GM23338 (cell line): Measurements from ENCODE around the gene RALGPS1. TPM values are rescaled to one million over a fixed set of nuclear protein-coding genes. Genes with fewer than 3 reads are reported as not detected.

ENCODE experiments used
- ATAC-seq: fragments of 200-7000 bp; cut with Tn5 transposase; 3 replicates; pipeline ENCODE4 v1.9.1; 2020
- DNase-seq: peaks from one replicate; pipeline ENCODE4 v3.0.0-alpha.2; 2015; ENCODE audit warnings: low spot score
- H2AFZ ChIP-seq: fragments of 200-600 bp; sonication (generic); 2 replicates; pipeline ENCODE4 v1.8.0; 2016; ENCODE audit warnings: antibody characterized with exemption, mild to moderate bottlenecking, moderate library complexity
- H3F3A ChIP-seq: fragments of 200-600 bp; sonication (generic); replicated peaks from 2 replicates; pipeline ENCODE4 v1.8.0; 2017; ENCODE audit warnings: antibody characterized with exemption, mixed run types, low read depth
- H3K27ac ChIP-seq: fragments of 200-600 bp; sonication (generic); 2 replicates; pipeline ENCODE4 v1.6.1; 2016; ENCODE audit warnings: low read depth
- H3K27me3 ChIP-seq: fragments of 200-600 bp; sonication (generic); 2 replicates; pipeline ENCODE4 v1.8.0; 2016; ENCODE audit warnings: mild to moderate bottlenecking, mixed run types, moderate library complexity; ENCODE audit not compliant: insufficient read depth
- H3K36me3 ChIP-seq: fragments of 200-600 bp; sonication (generic); 2 replicates; pipeline ENCODE4 v1.8.0; 2016; ENCODE audit warnings: mild to moderate bottlenecking; ENCODE audit not compliant: insufficient read depth
- H3K4me1 ChIP-seq: fragments of 200-600 bp; sonication (generic); 2 replicates; pipeline ENCODE4 v1.8.0; 2016; ENCODE audit warnings: mild to moderate bottlenecking, moderate library complexity; ENCODE audit not compliant: insufficient read depth
- H3K4me2 ChIP-seq: fragments of 200-600 bp; sonication (generic); 2 replicates; pipeline ENCODE4 v1.7.1; 2017; ENCODE audit warnings: mixed run types
- H3K4me3 ChIP-seq: fragments of 200-600 bp; sonication (generic); 2 replicates; pipeline ENCODE4 v1.6.1; 2016; ENCODE audit warnings: mixed run types
- H3K79me2 ChIP-seq: fragments of 200-600 bp; sonication (generic); replicated peaks from 2 replicates; pipeline ENCODE4 v1.8.0; 2017; ENCODE audit warnings: mild to moderate bottlenecking; ENCODE audit not compliant: insufficient read depth
- H3K9me2 ChIP-seq: fragments of 200-600 bp; sonication (generic); 2 replicates; pipeline ENCODE4 v1.8.0; 2017; ENCODE audit not compliant: insufficient read depth
- H4K20me1 ChIP-seq: fragments of 200-600 bp; sonication (generic); replicated peaks from 2 replicates; pipeline ENCODE4 v1.8.0; 2017; ENCODE audit warnings: mild to moderate bottlenecking; ENCODE audit not compliant: insufficient read depth
- H3K27ac Mint-ChIP-seq: 2 replicates; pipeline ENCODE4 v1.8.0; 2020; ENCODE audit warnings: inconsistent platforms, mild to moderate bottlenecking, moderate library complexity, mixed read lengths
- H3K27me3 Mint-ChIP-seq: 3 replicates; pipeline ENCODE4 v1.8.0; 2022; ENCODE audit warnings: low read depth, mild to moderate bottlenecking, moderate library complexity, mixed read lengths, inconsistent platforms; ENCODE audit not compliant: insufficient read depth, poor library complexity
- H3K36me3 Mint-ChIP-seq: 3 replicates; pipeline ENCODE4 v1.8.0; 2021; ENCODE audit warnings: low read depth, mild to moderate bottlenecking, inconsistent platforms, moderate library complexity, mixed read lengths
- H3K4me1 Mint-ChIP-seq: 3 replicates; pipeline ENCODE4 v1.8.0; 2020; ENCODE audit warnings: mild to moderate bottlenecking, inconsistent platforms, mixed read lengths
- H3K4me3 Mint-ChIP-seq: 3 replicates; pipeline ENCODE4 v1.8.0; 2021; ENCODE audit warnings: moderate library complexity, mild to moderate bottlenecking, inconsistent platforms, mixed read lengths
- H3K9me3 Mint-ChIP-seq: 3 replicates; pipeline ENCODE4 v1.8.0; 2020; ENCODE audit warnings: moderate library complexity, mild to moderate bottlenecking, inconsistent platforms, mixed read lengths
- CTCF ChIP-seq, 2 experiments: fragments of 200-600 bp in 1 of 2; sonication (generic) in 1 of 2; conservative IDR thresholded peaks; 2 replicates each; pipeline versions ENCODE4 v1.5.1 to v1.6.1; 2016 to 2017; ENCODE audit warnings: antibody characterized with exemption in 2 of 2, low read depth in 2 of 2, mild to moderate bottlenecking in 2 of 2, moderate library complexity in 1 of 2
- ETS1 ChIP-seq: IDR thresholded peaks from 2 replicates; pipeline ENCODE4 v1.6.1; 2016; ENCODE audit warnings: antibody characterized with exemption
- EZH2 ChIP-seq: fragments of 200-600 bp; sonication (generic); IDR thresholded peaks from one replicate; pipeline ENCODE4 v1.8.0; 2017; ENCODE audit warnings: antibody characterized with exemption, mild to moderate bottlenecking, low read depth; ENCODE audit not compliant: unreplicated experiment
- NANOG ChIP-seq: IDR thresholded peaks from 2 replicates; pipeline ENCODE4 v1.6.1; 2016; ENCODE audit warnings: antibody characterized with exemption, borderline replicate concordance
- POLR2AphosphoS5 ChIP-seq: IDR thresholded peaks from 2 replicates; pipeline ENCODE4 v1.6.1; 2016; ENCODE audit warnings: antibody characterized with exemption, low read depth
- ZNF114 ChIP-seq: fragments of 250-450 bp; sonication (Bioruptor Pico); IDR thresholded peaks from 2 replicates; pipeline ENCODE4 v1.5.0; 2020; ENCODE audit warnings: mild to moderate bottlenecking, moderate library complexity
- ZNF331 ChIP-seq: fragments of 250-450 bp; sonication (Bioruptor Pico); IDR thresholded peaks from 2 replicates; pipeline ENCODE4 v1.5.0; 2020; ENCODE audit warnings: low read depth, mild to moderate bottlenecking, moderate library complexity
- polyA plus RNA-seq: library from polyadenylated mRNA; unstranded; fragments of >200 nt; fragmentation: Nextera tagmentation; extraction: Ambion mirVana; gene quantifications from 2 replicates; pipeline ENCODE4 v1.2.1, GENCODE V29; 2016
- total RNA-seq: library from RNA; depleted of rRNA; stranded (reverse); fragments of >200 nt; shearing (Covaris generic); gene quantifications from 2 replicates; pipeline ENCODE4 v1.2.3, GENCODE V29; 2014

RALGPS1 gene
- total and polyA plus RNA-seq, 2 experiments from 2014 or later, result 18.2 to 57.1 TPM

- Histone ChIP-seq H3K79me2 (no peaks in the 10 kb centered on the region), H2AFZ (no peak overlapping the region)
These were observed 272.8 kb downstream of the RALGPS1 start for GRCh38 chr9:127187231-127187956.

GRCh38 chr9:127188396-127188795, 273.8 kb downstream of the RALGPS1 start:
- no peak overlapping the region for H3K27ac Mint-ChIP-seq
- peaks cover 3% of the 10 kb centered on the region; the same call in 1 of the 3 replicates for H3K36me3 Mint-ChIP-seq

More at GRCh38 chr9:127187231-127187956, 272.8 kb downstream of the RALGPS1 start:
- H3K4me3 Mint-ChIP-seq, result no peak overlapping the region
- H3K36me3 ChIP-seq, result no peaks in the 10 kb centered on the region
- no peak for DNase-seq
- H3K27ac Mint-ChIP-seq, result no peak overlapping the region; the same call in 1 of the 2 replicates
- peaks cover 13% of the 10 kb centered on the region for H3K4me1 Mint-ChIP-seq
- no peak overlapping the region for H3K27ac ChIP-seq
- no peaks in the 10 kb centered on the region for H4K20me1 ChIP-seq
- H3K27me3 ChIP-seq, result no peaks in the 10 kb centered on the region
- peaks cover 7% of the 10 kb centered on the region; the same call in 1 of the 2 replicates for H3K4me1 ChIP-seq
- H3F3A ChIP-seq, result no peaks in the 10 kb centered on the region
- no peaks in the 10 kb centered on the region for H3K9me3 Mint-ChIP-seq
- no peaks in the 10 kb centered on the region for H3K9me2 ChIP-seq
- peaks cover 3% of the 10 kb centered on the region; the same call in 1 of the 3 replicates for H3K36me3 Mint-ChIP-seq
- no peak overlapping the region for H3K4me2 ChIP-seq
- ATAC-seq, result no peak
- no peak overlapping the region for H3K4me3 ChIP-seq
- no peak for TF ChIP-seq POLR2AphosphoS5
- no peak for TF ChIP-seq ZNF114 (CRISPR knock-in tag)
- no peak for TF ChIP-seq ETS1
- peaks cover 6% of the 10 kb centered on the region for H3K27me3 Mint-ChIP-seq

More at GRCh38 chr9:127188396-127188795, 273.8 kb downstream of the RALGPS1 start:
- H4K20me1 ChIP-seq, result no peaks in the 10 kb centered on the region
- no peaks in the 10 kb centered on the region for H3F3A ChIP-seq
- DNase-seq (no peak), ATAC-seq (no peak)
- Mint-ChIP-seq H3K4me3 (no peak overlapping the region), H3K4me1 (peaks cover 6% of the 10 kb centered on the region), H3K9me3 (no peaks in the 10 kb centered on the region), H3K27me3 (peaks cover 9% of the 10 kb centered on the region)
- H3K36me3 ChIP-seq, result no peaks in the 10 kb centered on the region
- H2AFZ ChIP-seq, result no peak overlapping the region
- peaks cover under 1% of the 10 kb centered on the region; the same call in 1 of the 2 replicates for H3K4me1 ChIP-seq
- H3K4me2 ChIP-seq, result no peak overlapping the region
- no peak for TF ChIP-seq ZNF331 (CRISPR knock-in tag)
- no peak for TF ChIP-seq NANOG
- TF ChIP-seq CTCF (conservative IDR thresholded peaks at IDR 0.05; ENCODE audit: low read depth in 2 of 2), result no peak
- no peak for TF ChIP-seq EZH2
- H3K27ac ChIP-seq, result no peak overlapping the region
- H3K4me3 ChIP-seq, result no peak overlapping the region
- H3K9me2 ChIP-seq, result no peaks in the 10 kb centered on the region
- no peaks in the 10 kb centered on the region for H3K79me2 ChIP-seq
- no peaks in the 10 kb centered on the region for H3K27me3 ChIP-seq
